Stimulated activated CD8-positive, alpha-beta memory T cell treated with anti-CD3 and anti-CD28 coated beads, Interleukin-12 subunit alpha, Interleukin-12 subunit beta, amount 100 ng/mL, for 24 hours (primary cell): ENCODE measurements around the gene DNAJA1.

Source experiments
- DNase-seq: peaks from one replicate; pipeline ENCODE4 v3.0.0-alpha.2; 2020; ENCODE audit errors: extremely low read depth

DNAJA1 gene

GRCh38 chr9:33025572-33026342, 684 bp downstream of the DNAJA1 start:
- DNase-seq = peak; percentile 42

- DNase-seq = no peak
These were observed 4.2 kb downstream of the DNAJA1 start for GRCh38 chr9:33029231-33029786.

- DNase-seq = no peak
These were observed 5.2 kb downstream of the DNAJA1 start for GRCh38 chr9:33030285-33030684.

GRCh38 chr9:33032292-33032691, 7.2 kb downstream of the DNAJA1 start:
- DNase-seq = no peak

GRCh38 chr9:33032865-33033264, 7.8 kb downstream of the DNAJA1 start:
- no peak for DNase-seq

GRCh38 chr9:33040792-33041431, 15.8 kb downstream of the DNAJA1 start:
- no peak for DNase-seq

- no peak for DNase-seq
These were observed 16.5 kb downstream of the DNAJA1 start for GRCh38 chr9:33041432-33042188.

GRCh38 chr9:33042473-33042872, 17.4 kb downstream of the DNAJA1 start:
- DNase-seq = no peak

GRCh38 chr9:33043671-33044070, 18.6 kb downstream of the DNAJA1 start:
- DNase-seq = no peak

- peak; percentile 19 for DNase-seq
These were observed 19.1 kb downstream of the DNAJA1 start for GRCh38 chr9:33044162-33044673.

- DNase-seq = no peak
These were observed 19.7 kb downstream of the DNAJA1 start for GRCh38 chr9:33044677-33045282.

- DNase-seq = no peak
These were observed 21.0 kb downstream of the DNAJA1 start for GRCh38 chr9:33046061-33046460.

GRCh38 chr9:33048054-33048465, 23.0 kb downstream of the DNAJA1 start:
- no peak for DNase-seq

GRCh38 chr9:33049680-33050361, 24.7 kb downstream of the DNAJA1 start:
- DNase-seq = no peak

- no peak for DNase-seq
These were observed 26.1 kb downstream of the DNAJA1 start for GRCh38 chr9:33051144-33051543.

GRCh38 chr9:33065157-33066076, 40.3 kb downstream of the DNAJA1 start:
- DNase-seq = no peak

- no peak for DNase-seq
These were observed 43.9 kb downstream of the DNAJA1 start for GRCh38 chr9:33068991-33069390.

GRCh38 chr9:33076046-33077004, 51.3 kb downstream of the DNAJA1 start, which contains the start of gene SMU1:
Gene SMU1, minus strand, starts transcription at chr9:33076674. Its CDS starts 66 bp downstream, at chr9:33076608.
- peak; percentile 85 for DNase-seq

- no peak for DNase-seq
These were observed 55.5 kb downstream of the DNAJA1 start for GRCh38 chr9:33080534-33080933.
